NT2/D1 (cell line): ENCODE data around the gene PODN.

ENCODE experiments used
- DNase-seq: peaks from one replicate; pipeline ENCODE4 v3.0.0-alpha.2; 2011; ENCODE audit warnings: low read depth, low spot score
- H3K27me3 ChIP-seq: 2 replicates; pipeline ENCODE4 v1.6.0; 2011; ENCODE audit warnings: mild to moderate bottlenecking; ENCODE audit not compliant: insufficient read length, insufficient read depth
- H3K36me3 ChIP-seq: 2 replicates; pipeline ENCODE4 v1.6.1; 2011; ENCODE audit warnings: mild to moderate bottlenecking, low read length, mixed read lengths; ENCODE audit not compliant: insufficient read depth, insufficient read length
- H3K4me1 ChIP-seq: 2 replicates; pipeline ENCODE4 v1.5.1; 2011; ENCODE audit not compliant: insufficient read depth, insufficient read length
- H3K4me3 ChIP-seq: 2 replicates; pipeline ENCODE4 v1.5.1; 2011; ENCODE audit warnings: low read depth; ENCODE audit not compliant: insufficient read length
- H3K9ac ChIP-seq: 2 replicates; pipeline ENCODE4 v1.6.0; 2011; ENCODE audit warnings: low read depth; ENCODE audit not compliant: insufficient read length
- H3K9me3 ChIP-seq: 2 replicates; pipeline ENCODE4 v1.5.1; 2011; ENCODE audit warnings: mild to moderate bottlenecking, low read length; ENCODE audit not compliant: insufficient read depth
- SUZ12 ChIP-seq: IDR thresholded peaks from 2 replicates; pipeline ENCODE4 v1.6.1; 2011; ENCODE audit not compliant: insufficient read length, insufficient read depth; ENCODE audit errors: extremely low read depth
- YY1 ChIP-seq: IDR thresholded peaks from 2 replicates; pipeline ENCODE4 v1.6.1; 2011; ENCODE audit not compliant: insufficient read length, insufficient read depth
- ZNF274 ChIP-seq: IDR thresholded peaks from 2 replicates; pipeline ENCODE4 v1.6.1; 2011; ENCODE audit warnings: mild to moderate bottlenecking, low read depth, low read length

The PODN gene

DNA sequence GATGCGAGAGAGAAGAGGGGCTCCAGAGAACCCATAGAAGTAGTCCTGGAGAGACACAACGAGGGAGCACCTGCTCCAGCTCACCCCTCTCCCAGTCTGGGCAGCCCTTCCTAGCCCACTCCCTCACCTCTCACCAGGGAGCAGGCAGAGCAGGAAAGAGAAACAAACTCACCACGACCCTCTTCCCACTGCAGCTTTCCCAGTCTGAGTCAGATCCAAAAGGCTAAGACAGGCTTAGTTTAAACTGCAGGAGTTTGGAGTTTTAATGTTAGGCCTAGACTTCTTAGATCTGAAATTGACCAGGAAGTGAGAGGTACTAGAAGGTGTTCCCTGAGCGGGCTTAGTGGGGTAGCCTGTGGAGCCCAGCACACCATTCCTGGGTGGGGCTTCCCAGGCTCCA, 50.8 kb downstream of the PODN start:
- DNase-seq, result no peak
- Histone ChIP-seq H3K9me3 (peaks cover 15% of the 10 kb centered on the region), H3K4me3 (no peak overlapping the region), H3K36me3 (no peaks in the 10 kb centered on the region), H3K9ac (no peak overlapping the region), H3K4me1 (peaks cover 48% of the 10 kb centered on the region), H3K27me3 (no peaks in the 10 kb centered on the region)
- TF ChIP-seq SUZ12 (no peak), YY1 (no peak), ZNF274 (no peak)

DNA sequence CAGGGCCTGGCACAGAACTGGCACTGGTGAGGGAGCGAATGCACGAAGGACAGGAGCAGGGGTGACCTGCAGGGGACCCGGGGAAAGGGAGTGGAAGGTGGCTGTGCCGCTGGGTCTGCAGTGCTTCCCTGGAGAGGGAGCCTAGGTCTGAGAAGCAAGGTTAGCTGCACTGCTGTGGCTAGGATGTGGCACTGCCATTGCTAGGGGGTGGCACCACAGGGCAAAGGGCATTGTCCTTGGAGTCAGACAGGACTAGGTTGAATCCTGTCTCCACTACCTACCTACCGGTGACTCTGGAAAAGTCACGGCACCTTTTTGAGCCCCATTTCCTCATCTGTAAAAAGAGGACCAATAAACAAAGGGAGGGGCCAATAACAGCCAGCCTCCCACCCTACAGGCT, 52.1 kb downstream of the PODN start:
- no peak for DNase-seq
- Histone ChIP-seq H3K27me3 (no peaks in the 10 kb centered on the region), H3K9me3 (peaks cover 15% of the 10 kb centered on the region), H3K36me3 (no peaks in the 10 kb centered on the region), H3K9ac (peak overlapping the region; percentile 13), H3K4me3 (no peak overlapping the region), H3K4me1 (peaks cover 46% of the 10 kb centered on the region)
- TF ChIP-seq SUZ12, result no peak
- no peak for TF ChIP-seq YY1
- TF ChIP-seq ZNF274, result no peak

DNA sequence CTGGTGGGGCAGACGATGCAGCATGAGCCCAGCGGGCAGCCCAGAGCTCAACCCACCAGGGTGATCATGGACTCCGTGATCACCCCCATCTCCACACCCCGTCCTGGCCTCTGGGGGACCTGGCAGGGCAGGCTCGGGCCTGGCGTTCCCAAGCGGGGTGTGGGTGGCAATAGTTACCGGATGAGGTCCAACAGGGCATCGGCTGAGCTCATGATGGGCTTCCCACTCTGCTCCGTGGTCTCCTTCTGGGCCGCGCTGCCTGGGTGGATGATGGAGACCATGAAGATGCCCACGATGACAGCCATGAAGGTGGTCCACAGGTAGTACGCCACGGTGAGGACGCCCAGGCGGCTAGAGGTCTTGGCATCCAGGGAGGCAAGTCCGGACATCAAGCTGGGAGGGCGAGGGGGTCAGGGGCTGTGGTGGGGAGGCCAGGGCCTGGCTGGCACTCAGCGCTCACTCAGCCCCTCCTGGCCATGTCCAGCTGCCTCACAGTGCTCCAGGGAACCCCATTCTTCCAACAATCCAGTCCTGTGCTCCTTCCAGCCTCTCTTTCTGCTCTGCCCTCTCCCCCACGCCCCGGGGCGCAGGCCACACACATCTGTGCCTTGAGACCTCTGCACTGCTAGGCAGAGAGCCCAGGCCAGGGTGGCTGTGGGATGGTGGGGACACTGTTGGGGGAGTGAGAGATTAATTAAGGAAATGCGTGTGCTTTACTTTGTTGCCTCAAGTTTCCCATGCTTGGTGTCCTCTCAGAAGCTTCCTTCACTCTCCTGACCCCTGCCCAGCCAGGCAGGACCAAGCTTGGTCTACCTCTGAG, 52.8 kb downstream of the PODN start:
- Histone ChIP-seq H3K9ac (peak overlapping the region; percentile 27), H3K36me3 (no peaks in the 10 kb centered on the region), H3K4me1 (peaks cover 43% of the 10 kb centered on the region), H3K9me3 (peaks cover 15% of the 10 kb centered on the region), H3K4me3 (no peak overlapping the region), H3K27me3 (no peaks in the 10 kb centered on the region)
- DNase-seq, result no peak
- TF ChIP-seq SUZ12, result no peak
- no peak for TF ChIP-seq YY1

DNA sequence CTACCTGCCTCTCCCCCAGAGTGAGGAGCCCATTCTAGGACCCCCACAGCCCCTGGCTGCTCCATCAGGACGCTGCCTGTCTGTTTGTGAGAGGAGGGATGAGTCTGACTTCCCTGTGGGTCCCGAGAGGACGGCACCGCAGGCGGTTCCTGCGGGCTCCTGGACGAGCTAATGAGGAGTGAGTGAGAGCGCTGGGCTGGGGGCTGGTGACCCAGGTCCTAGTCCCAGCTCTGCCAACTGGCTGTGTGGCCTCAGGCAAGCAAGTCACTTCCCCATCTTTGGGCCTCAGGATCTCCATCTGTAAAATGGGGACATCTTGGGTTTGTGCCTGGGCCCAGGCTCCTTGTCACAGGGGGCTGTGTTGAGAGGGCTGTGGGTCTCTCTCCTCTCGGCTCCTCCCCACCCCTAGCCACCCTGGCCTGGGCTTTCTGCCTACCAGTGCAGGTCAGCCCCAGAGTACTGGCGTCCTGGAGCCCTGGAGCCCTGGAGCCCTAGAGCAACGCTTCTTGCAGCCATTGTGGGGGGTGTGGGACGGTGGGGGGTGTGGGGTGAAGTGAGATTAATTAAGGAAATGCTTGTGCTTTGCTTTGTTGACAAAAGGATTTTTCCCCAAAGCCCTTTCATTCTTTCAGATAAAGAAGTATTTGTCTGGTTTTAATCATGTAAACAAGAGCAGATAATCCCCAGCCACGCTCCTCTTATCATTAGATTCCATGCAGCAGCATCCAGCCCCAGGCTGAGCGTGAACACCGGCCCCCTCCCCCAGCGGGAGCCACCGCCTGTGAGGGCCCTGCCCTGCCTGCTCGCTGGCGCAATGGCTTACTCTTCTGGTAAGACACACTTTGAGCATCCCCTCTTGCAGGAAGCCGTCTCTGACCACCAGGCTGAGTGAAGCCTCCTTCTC, 53.6 kb downstream of the PODN start:
- Histone ChIP-seq H3K36me3 (no peaks in the 10 kb centered on the region), H3K4me1 (peaks cover 39% of the 10 kb centered on the region), H3K9me3 (peaks cover 15% of the 10 kb centered on the region), H3K4me3 (no peak overlapping the region), H3K27me3 (no peaks in the 10 kb centered on the region), H3K9ac (peak overlapping the region; percentile 27)
- DNase-seq, result no peak
- TF ChIP-seq SUZ12, result no peak
- no peak for TF ChIP-seq ZNF274
- no peak for TF ChIP-seq YY1

DNA sequence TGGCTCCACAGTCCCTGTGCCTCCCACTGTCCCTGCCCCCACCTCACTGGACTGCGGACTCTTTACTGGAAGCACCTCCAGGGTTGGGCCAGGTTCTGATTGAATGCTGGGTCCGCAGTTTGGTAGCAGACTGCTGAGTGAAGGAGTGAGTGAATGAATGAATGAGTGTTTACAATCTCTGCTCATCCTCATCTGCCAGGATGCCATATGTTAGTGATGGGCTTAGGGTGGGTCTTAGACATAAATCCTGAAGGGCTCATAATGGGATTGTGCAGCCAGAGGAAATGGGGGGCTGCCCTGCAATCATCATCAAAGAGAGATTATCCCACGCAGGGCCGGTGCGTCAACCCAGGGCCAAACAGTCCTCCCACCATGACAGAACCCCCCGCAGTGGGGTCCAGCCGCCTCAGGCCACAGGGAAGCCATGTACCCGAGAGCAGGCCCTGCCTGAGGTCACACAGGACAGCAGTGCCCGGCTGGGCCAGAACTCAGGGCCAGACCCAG, 54.3 kb downstream of the PODN start:
- Histone ChIP-seq H3K27me3 (no peaks in the 10 kb centered on the region), H3K36me3 (no peaks in the 10 kb centered on the region), H3K4me3 (no peak overlapping the region), H3K4me1 (peaks cover 40% of the 10 kb centered on the region), H3K9ac (peak overlapping the region; percentile 5), H3K9me3 (peaks cover 14% of the 10 kb centered on the region)
- no peak for DNase-seq
- TF ChIP-seq ZNF274 (no peak), YY1 (no peak), SUZ12 (no peak)

DNA sequence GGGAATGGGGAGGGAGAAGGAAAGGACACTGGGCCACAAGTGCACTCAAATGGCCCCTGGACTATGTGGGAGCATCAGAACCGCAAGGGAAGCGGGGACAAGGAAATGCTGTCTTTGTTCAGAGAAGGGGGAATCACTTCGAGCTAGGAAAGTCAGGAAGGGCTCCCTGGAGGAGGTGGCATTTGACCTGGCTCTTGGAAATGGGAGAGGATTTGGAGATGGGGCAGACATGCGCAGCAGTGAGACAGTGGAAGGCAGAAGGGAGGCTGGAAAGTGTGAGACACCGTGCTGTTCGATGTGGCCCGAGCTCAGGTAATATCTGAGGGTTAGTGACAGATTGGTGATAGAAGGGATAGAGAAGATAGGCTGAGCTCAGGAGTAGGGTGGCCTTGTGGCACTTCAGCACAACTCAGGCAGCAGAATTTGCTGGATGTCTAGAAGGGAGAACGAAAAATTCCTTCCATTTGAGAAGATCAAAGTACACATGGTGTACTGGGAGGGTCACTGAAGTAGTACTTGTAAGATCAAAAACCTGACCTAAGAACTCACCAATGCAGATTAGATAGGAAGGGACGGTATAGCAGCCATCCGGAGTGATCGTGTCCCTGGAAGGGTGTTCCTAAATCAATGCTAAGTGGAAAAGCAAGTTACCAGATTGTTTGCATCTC, 55.1 kb downstream of the PODN start:
- H3K4me1 ChIP-seq, result peaks cover 47% of the 10 kb centered on the region
- H3K9me3 ChIP-seq, result peaks cover 7% of the 10 kb centered on the region
- H3K9ac ChIP-seq, result no peak overlapping the region
- no peaks in the 10 kb centered on the region for H3K36me3 ChIP-seq
- DNase-seq, result no peak
- TF ChIP-seq SUZ12, result no peak
- TF ChIP-seq YY1, result no peak
- no peak for TF ChIP-seq ZNF274
- no peak overlapping the region for H3K4me3 ChIP-seq
- no peaks in the 10 kb centered on the region for H3K27me3 ChIP-seq

DNA sequence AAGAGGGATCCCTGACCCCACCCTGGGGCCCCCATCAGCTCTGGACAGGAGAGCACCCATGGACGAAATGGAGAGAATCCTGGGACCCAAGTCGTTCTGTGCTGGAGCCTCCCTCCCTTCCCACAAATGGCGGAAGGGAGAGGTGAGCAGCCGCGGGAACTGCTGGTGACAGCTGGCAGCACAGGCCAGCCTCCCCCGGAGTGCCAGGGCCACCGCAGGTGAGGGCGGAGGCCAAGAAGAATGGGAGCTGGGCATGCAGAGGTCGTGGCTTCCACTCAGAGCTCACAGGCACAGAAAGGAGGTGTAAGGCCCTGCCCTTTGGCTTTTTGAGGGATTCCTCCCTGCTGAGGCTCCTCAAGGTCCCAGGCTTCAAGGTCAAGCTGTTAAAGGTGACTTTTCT, 55.8 kb downstream of the PODN start:
- Histone ChIP-seq H3K4me1 (peaks cover 55% of the 10 kb centered on the region), H3K9ac (no peak overlapping the region), H3K36me3 (no peaks in the 10 kb centered on the region), H3K4me3 (no peak overlapping the region), H3K9me3 (no peaks in the 10 kb centered on the region), H3K27me3 (no peaks in the 10 kb centered on the region)
- TF ChIP-seq YY1 (no peak), SUZ12 (no peak), ZNF274 (no peak)
- no peak for DNase-seq
